Stomach (tissue), 4 donors: Measurements from ENCODE around the gene FNDC3B.

Experiments used
- CTCF ChIP-seq, 7 experiments: fragments of 450-650 bp in 4 of 7; fragments of 200-600 bp in 3 of 7; sonication (generic) in 3 of 7; IDR thresholded peaks; one replicate each; pipeline ENCODE4 v1.5.1; 2016 to 2019; ENCODE audit warnings: antibody characterized with exemption in 7 of 7, control low read depth in 2 of 7, mild to moderate bottlenecking in 1 of 7
- EP300 ChIP-seq: sonication (generic); formaldehyde crosslinking; IDR thresholded peaks from one replicate; pipeline ENCODE4 v1.6.1; 2017; ENCODE audit warnings: antibody characterized with exemption
- POLR2A ChIP-seq, 4 donors: fragments of 450-650 bp; IDR thresholded peaks; one replicate each; pipeline ENCODE4 v1.6.1; 2016; ENCODE audit warnings: antibody characterized with exemption in 4 of 4, control low read depth in 2 of 4, mild to moderate bottlenecking in 1 of 4, moderate library complexity in 1 of 4

- TF ChIP-seq POLR2A (IDR thresholded peaks at IDR 0.05) (no peak), CTCF (IDR thresholded peaks at IDR 0.05) (no peak), EP300 (no peak)
These were observed 9.2 kb upstream of the FNDC3B start for GRCh38 chr3:172030181-172030580.
